Measurements from ENCODE around the gene PGAP6.
A peak's percentile ranks its signal among the peaks of the same experiment; 100 is the strongest.
"Not testable (repeated sequence)": the region's sequence is repeated elsewhere in the genome, so short reads cannot be mapped to it uniquely, and the experiment has no call there.

Gene PGAP6

DNA sequence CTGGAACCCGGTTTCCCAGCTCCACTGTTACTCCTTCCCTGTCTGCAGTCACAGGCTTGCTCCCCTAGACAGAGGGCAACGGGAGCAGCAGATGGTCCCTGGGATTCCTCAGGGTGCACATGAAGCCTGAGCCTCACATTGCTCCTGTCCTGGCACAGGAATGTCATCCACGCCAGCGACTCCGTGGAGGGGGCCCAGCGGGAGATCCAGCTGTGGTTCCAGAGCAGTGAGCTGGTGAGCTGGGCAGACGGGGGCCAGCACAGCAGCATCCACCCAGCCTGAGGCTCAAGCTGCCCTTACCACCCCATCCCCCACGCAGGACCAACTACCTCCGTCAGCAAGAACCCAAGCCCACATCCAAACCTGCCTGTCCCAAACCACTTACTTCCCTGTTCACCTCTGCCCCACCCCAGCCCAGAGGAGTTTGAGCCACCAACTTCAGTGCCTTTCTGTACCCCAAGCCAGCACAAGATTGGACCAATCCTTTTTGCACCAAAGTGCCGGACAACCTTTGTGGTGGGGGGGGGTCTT lies 18.3 kb upstream of the PGAP6 start:
- no peak for DNase-seq (ENCODE audit: low read depth)

DNA sequence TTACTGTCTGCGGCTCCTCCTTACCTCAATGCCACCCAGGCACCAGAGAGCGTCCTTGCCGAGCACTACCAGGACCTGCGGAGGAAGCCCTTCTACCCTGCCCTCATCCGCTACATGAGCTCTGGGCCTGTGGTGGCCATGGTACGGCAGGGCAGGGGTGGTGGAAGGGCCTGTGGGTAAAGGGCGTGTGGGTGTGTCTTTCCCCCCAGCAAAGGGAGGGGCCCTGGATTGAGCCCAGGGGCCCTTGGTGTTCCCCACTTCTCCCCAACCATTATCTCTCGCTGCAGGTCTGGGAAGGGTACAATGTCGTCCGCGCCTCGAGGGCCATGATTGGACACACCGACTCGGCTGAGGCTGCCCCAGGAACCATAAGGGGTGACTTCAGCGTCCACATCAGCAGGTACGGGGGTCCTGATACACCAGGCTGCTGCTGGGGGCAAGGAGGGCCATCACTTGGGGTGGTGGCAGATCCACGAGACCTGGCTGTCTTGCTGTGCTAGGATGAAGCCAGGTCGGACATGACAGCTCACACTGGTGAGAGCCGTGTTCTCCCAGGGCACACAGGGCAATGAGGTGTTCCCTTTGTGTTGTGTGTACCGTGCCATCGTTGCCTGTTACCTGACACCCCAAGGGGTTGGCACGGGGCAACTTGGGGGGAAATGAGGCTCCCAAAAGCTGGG lies 17.7 kb upstream of the PGAP6 start:
- no peak for DNase-seq (ENCODE audit: low read depth)

DNA sequence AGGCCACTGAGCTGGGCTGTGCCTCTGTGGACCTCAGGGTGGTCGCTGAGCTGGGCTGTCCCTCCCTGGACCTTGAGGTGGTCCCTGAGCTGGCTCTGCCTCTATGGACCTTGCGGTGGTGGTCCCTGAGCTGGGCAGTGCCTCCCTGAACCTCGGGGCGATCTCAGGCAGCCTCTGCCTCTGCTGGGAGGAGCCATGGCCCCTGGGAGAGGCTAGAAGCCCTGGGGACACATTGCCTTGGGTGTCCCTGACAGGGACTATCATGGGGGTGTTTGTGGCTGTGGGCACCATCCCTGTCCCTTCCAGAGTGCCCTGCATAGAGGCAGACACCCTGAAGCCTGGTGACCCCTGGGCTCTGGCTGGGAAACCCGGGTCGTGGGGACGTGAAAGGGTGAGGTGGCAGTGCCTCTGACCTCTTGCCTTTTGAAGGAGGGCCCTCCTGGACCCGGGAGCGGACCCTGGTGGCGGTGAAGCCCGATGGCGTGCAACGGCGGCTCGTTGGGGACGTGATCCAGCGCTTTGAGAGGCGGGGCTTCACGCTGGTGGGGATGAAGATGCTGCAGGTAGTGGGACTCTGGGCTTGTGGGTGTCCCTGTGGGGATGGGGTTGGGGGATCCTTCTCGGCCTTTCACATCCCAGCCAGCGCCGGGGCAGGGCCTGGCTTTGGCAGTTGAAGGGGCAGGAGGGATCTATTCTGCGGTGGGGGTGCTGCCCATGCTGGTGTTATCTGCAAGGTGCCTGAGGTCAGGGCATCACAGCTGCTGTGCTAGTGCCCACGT lies 17.0 kb upstream of the PGAP6 start:
- DNase-seq (ENCODE audit: low read depth), result no peak

DNA sequence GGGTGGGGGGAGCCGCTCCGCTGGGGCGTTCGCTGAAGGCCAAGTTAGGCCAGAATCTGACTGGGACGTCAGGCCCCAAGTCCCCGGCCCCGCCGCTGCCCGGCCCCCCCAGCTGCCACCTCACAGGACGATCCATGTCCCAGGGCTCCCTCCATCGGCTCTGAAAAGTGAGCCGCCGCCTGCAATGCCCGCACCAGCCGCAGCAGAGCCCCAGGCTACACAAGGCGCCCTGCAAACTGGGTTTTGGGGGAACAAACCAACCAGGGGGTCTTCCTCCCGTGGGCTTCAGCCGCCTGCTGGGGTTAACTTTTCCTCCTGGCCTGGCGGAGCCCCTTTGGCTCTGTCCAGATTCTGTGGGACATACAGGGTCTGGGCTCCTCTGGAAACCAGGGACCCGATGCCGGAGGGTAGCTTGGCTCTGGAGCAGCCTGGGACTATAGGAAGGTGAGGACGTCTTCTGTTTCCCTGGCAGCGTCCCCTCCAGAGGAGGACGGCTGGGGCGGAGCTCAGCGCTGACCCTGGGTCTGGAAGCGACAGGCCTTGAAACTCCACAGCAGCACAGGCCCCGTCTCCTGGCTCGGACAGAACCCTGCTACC lies 16.1 kb upstream of the PGAP6 start:
- no peak for DNase-seq (ENCODE audit: low read depth)

- no peak for DNase-seq (ENCODE audit: low read depth)
Observed at GRCh38 chr16:397135-397661, 15.4 kb upstream of the PGAP6 start, which contains the start of gene NME4. Gene NME4, plus strand, starts transcription at chr16:397199. Its CDS starts 24 bp downstream, at chr16:397223.

DNA sequence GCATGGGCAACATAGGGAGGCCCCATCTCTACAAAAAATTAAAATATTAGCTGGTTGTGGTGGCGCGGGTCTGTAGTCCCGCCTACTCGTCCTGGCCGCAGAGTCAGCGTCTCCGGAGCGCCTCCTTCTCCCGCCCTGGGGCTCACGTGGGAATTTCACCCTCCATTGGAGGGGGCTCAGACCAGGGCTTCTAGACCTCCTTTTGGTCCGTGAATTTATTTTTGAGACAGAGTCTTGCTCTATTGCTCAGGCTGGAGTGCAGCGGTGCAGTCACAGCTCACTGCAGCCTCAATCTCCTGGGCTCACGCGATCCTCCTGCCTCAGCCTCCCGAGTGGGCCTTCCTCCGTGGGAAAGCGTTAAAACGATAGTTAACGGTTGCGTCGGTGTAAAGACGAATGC lies 14.8 kb upstream of the PGAP6 start:
- DNase-seq (ENCODE audit: low read depth), result no peak

DNA sequence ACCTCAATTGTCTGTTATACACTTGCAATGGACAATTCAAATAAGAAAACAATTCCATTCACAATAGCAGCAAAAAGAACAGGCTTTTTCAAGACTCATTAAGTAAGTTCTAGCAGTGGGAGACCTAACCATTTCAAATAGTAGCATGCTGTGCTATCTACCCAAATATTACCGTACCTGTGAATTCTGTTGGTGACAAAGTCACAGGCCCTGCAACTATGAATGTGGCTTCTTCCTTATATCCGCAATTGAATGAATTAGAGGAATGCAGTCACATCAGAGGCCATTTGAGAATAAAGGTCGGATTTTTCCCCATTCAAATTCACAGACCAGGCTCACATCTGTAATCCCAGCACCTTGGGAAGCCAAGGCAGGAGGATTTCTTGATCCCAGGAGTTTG lies 14.4 kb upstream of the PGAP6 start:
- no peak for DNase-seq (ENCODE audit: low read depth)

DNA sequence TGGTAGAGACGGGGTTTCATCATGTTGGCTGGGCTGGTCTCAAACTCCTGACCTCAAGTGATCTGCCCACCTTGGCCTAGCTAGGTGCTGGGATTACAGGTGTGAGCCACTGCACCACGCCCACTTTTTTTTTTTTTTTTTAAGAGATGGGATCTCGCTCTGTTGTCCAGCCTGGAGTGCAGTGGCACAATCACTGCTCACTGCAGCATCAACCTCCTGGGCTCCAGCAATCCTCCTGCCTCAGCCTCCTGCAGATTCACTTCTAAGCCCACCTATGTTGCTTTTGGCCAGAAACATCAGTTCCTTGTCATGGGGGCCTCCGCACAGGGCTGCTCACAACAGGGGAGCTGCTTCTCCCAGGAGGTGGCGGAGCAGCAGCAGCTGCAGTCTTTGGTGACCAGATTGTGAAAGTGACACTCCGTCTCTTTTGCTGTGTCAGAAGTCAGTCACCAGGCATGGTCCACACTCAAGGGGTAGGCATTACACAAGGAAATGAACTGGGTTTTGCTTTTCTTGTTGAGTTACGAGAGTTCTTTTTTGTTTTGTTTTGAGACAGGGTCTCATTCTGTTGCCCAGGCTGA lies 10.8 kb upstream of the PGAP6 start:
- no peak for DNase-seq (ENCODE audit: low read depth)

DNA sequence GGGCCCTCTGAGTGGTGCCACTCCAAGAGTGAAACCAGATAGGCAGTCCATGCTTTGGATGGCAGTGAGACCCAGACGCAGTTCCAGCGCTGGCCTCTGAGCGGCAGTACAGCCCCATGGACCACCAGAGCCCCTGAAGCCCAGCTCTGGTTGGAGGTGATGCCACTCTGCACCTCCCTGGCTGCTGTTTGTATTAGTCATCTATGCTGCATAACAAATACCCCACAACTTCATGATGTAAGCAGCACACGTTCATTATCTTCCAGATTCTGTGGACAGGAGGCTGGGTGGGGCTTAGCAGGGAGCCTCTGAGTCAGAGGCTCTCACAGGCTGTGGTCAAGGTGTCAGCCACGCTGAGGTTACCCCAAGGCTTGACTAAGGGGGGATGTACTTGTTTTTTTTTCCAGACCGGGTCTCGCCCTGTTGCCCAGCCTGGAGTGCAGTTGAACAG lies 10.1 kb upstream of the PGAP6 start:
- peak; percentile 45 for DNase-seq (ENCODE audit: low read depth)

DNA sequence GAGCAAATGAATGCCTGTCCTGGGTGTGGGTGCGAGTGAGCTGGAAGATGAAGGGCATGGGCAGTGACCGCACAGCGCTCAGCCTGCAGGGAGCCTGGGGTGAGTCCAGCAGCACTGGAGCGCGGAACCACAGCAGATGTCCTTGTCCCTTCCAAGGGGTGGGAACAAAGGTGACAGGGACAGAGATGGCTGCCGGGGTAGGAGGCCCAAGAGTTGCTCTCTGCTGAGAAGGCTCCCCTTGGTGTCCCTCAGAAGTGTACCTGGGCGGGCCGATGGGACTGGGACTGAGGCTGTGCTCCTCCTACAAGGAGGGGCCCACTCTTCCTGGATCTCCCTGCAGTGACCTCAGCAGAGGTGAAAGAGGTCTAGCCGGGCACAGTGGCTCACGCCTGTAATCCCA lies 7.6 kb upstream of the PGAP6 start:
- DNase-seq (ENCODE audit: low read depth), result no peak

- DNase-seq (ENCODE audit: low read depth), result not testable (repeated sequence)
Observed at GRCh38 chr16:387761-388666, 6.2 kb upstream of the PGAP6 start.

- DNase-seq (ENCODE audit: low read depth), result no peak
Observed at GRCh38 chr16:386641-387156, 4.9 kb upstream of the PGAP6 start.

DNA sequence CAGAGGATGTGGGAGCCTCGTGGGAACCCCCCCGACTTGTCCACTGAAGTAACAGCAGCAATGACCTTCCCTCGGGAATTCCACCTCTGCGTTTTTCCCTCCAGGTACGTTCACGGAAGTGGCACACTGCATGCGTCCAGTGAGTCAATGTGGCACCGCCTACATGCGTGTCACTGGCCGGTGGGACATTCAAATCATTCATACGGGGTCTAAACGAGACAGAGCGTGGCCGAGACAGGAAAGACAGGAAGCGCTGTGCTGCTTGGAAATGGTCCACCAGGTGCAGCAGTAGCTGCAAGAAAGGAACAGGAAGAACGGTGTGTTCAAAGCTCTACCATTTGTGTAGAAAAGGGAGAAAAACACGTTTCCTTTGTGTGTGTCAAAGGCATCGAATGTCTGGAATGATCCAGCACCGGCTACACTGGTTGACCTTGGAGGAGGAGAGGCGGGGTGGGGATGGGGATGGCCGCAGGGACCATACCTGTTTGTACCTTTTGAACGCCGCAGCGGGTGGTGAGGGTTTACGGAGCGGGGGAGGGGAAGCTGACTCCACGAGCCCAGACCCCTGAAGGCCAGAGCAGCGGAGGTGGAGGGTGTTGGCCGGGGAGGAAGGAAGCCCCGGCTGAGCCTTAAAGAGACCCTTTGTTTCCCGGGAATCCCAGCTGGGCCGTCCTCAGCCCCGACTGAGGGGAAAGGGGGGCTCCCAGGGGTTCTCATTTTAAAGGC lies 1.7 kb upstream of the PGAP6 start:
- DNase-seq (ENCODE audit: low read depth), result no peak

DNA sequence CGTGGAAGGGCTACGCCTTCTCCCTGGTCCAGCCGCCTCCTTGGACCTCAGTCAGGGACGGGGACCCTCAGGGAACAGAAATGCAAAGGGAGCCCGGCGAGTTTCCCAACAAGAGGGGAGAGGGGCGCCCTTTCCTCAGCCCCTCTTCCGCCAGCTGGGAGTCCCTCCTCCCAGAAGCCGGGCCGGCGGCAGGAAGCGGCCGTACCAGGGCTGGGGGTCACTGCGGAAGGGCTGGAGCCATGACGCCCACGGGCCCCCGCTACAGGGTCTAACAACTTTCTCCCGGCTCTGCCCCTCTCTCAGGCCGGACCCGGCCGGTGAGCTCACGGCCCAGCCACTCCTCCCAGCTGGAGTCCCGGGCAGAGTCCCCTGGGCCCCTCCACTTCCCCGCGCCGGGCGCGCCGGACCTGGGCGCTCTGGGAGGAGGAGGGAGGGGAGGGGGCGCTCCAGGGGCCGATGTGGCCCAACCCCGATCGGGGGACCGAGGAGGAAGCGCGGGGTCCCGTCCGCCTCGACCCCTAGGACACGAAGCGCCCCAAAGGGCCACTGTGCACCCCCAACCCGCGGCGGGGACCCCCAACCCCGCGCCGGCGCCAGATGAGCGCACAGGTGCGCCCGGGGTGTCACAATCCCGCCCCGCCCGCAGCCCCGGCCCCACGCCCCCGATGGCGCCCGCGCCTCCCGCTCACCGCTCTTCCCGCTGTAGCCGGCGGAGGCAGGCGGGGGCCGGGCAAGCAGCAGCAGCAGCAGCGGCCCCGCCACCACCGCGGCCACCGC lies 578 bp downstream of the PGAP6 start:
- DNase-seq (ENCODE audit: low read depth), result no peak

- DNase-seq (ENCODE audit: low read depth), result no peak
Observed at GRCh38 chr16:380762-381011, 1.1 kb downstream of the PGAP6 start.

DNA sequence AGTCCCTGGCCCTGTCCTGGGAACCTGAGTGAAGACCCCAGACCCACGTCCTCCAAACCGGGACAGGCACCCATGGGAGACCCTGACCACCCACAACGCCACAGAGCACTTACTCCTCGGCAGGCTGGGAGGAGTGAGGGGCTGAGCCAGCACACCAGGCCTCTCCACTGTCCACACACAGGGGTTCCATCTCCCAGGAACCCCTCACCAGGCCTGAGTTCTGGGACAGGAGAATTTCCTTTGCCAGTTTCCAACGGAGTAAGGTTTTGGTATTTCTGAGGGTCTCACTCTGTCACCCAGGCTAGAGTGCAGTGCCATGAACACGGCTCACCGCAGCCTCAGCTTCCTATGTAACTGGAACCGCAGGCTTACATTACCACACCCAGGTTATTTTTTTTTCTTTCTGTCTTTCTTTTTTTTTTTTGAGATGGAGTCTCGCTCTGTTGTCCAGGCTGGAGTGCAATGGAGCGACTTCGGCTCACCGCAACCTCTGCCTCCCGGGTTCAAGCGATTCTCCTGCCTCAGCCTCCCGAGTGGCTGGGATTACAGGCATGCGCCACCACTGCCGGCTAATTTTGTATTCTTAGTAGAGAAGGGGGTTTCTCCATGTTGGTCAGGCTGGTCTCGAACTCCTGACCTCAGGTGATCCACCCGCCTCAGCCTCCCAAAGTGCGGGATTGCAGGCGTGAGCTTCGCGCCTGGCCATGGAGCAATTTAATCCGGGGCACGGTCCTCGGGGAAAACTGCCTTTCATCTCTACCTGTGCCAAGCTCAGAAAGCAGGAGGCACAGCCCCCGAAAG lies 1.6 kb downstream of the PGAP6 start:
- no peak for DNase-seq (ENCODE audit: low read depth)

GRCh38 chr16:379183-379960 lies 2.4 kb downstream of the PGAP6 start:
- no peak for DNase-seq (ENCODE audit: low read depth)

DNA sequence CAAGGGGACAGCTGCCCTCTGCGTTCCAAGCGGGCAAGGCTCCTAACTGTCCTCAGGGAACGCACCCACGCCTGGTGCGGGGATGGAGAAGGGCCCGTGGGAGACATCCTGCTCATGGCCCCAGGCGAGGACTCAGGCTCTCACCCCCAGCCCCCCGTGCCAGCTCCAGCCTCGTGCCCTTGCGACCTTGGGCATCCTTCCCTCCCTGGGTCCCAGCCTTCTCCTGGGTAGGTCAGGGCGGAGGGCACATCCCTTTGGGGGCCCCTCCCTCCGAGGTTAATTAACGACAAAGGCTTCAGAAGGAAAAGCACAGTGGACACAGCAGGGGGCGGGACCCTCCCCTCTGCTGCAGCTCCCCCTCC lies 3.0 kb downstream of the PGAP6 start:
- no peak for DNase-seq (ENCODE audit: low read depth)
